ENCODE results near the gene OR7C2. TPM values are rescaled to one million over a fixed set of nuclear protein-coding genes. Genes with fewer than 3 reads are reported as not detected.
"Not testable (repeated sequence)": the region's sequence is repeated elsewhere in the genome, so short reads cannot be mapped to it uniquely, and the experiment has no call there.

OR7C2 gene
- total and polyA plus RNA-seq, 8 donors = not detected

- no peaks in the 10 kb centered on the region for H3K4me1 ChIP-seq
- H3K27ac ChIP-seq = no peak overlapping the region
- H3K4me3 ChIP-seq = no peak overlapping the region
- no peak for TF ChIP-seq CTCF (IDR thresholded peaks at IDR 0.05)
- H3K36me3 ChIP-seq = no peaks in the 10 kb centered on the region
- intact Hi-C loops (cut with DNase I) = no loop called here
- ATAC-seq (no peak), DNase-seq (no peak)
- no peaks in the 10 kb centered on the region for H3K9me3 ChIP-seq
- H3K27me3 ChIP-seq = peaks cover 0 to 32% of the 10 kb centered on the region in 2 donors
Measured at GRCh38 chr19:14933506-14933905, 7.8 kb upstream of the OR7C2 start.

GRCh38 chr19:14940266-14940665 is 1.0 kb upstream of the OR7C2 start:
- H3K36me3 ChIP-seq = no peaks in the 10 kb centered on the region
- ATAC-seq (no peak), DNase-seq (no peak)
- H3K27ac ChIP-seq = no peak overlapping the region
- peaks cover 0 to 23% of the 10 kb centered on the region in 2 donors for H3K27me3 ChIP-seq
- H3K9me3 ChIP-seq = no peaks in the 10 kb centered on the region
- H3K4me1 ChIP-seq = no peaks in the 10 kb centered on the region
- no peak overlapping the region for H3K4me3 ChIP-seq
- no peak for TF ChIP-seq CTCF (IDR thresholded peaks at IDR 0.05)
- intact Hi-C loops (cut with DNase I) = no loop called here

- H3K36me3 ChIP-seq = no peaks in the 10 kb centered on the region
- no peak overlapping the region for H3K4me3 ChIP-seq
- DNase-seq (no peak), ATAC-seq (no peak)
- intact Hi-C loops (cut with DNase I) = no loop called here
- peaks cover 0 to 7% of the 10 kb centered on the region in 2 donors for H3K27me3 ChIP-seq
- no peaks in the 10 kb centered on the region for H3K4me1 ChIP-seq
- no peak overlapping the region for H3K27ac ChIP-seq
- TF ChIP-seq CTCF (IDR thresholded peaks at IDR 0.05) = no peak
- H3K9me3 ChIP-seq = no peaks in the 10 kb centered on the region
Measured at GRCh38 chr19:14943601-14944000, 2.3 kb downstream of the OR7C2 start.

GRCh38 chr19:14944456-14944855 is 3.2 kb downstream of the OR7C2 start:
- TF ChIP-seq CTCF (IDR thresholded peaks at IDR 0.05) = no peak
- H3K36me3 ChIP-seq = no peaks in the 10 kb centered on the region
- H3K27ac ChIP-seq = no peak overlapping the region
- ATAC-seq = no peak
- DNase-seq = no peak
- intact Hi-C loops (cut with DNase I) = no loop called here
- peaks cover 0 to 11% of the 10 kb centered on the region in 2 donors for H3K27me3 ChIP-seq
- H3K4me3 ChIP-seq = no peak overlapping the region
- H3K4me1 ChIP-seq = no peaks in the 10 kb centered on the region
- H3K9me3 ChIP-seq = no peaks in the 10 kb centered on the region

- H3K36me3 ChIP-seq; H3K4me3 ChIP-seq; intact Hi-C loops (cut with DNase I); H3K27ac ChIP-seq; DNase-seq; ATAC-seq; H3K9me3 ChIP-seq; H3K4me1 ChIP-seq: not testable (repeated sequence)
- H3K27me3 ChIP-seq = peaks cover 0 to 32% of the 10 kb centered on the region in 2 donors
Measured at GRCh38 chr19:14949413-14949812, 8.1 kb downstream of the OR7C2 start.

GRCh38 chr19:14949876-14950275 is 8.6 kb downstream of the OR7C2 start:
- ATAC-seq (no peak), DNase-seq (no peak)
- intact Hi-C loops (cut with DNase I) = no loop called here

More at GRCh38 chr19:14949876-14950275, 8.6 kb downstream of the OR7C2 start:
- peaks cover 0 to 34% of the 10 kb centered on the region in 2 donors for H3K27me3 ChIP-seq
- no peaks in the 10 kb centered on the region for H3K36me3 ChIP-seq
- H3K4me1 ChIP-seq = no peaks in the 10 kb centered on the region
- no peak overlapping the region for H3K27ac ChIP-seq
- no peak for TF ChIP-seq CTCF (IDR thresholded peaks at IDR 0.05)
- no peaks in the 10 kb centered on the region for H3K9me3 ChIP-seq
- H3K4me3 ChIP-seq = no peak overlapping the region
